Kidney epithelial cell (primary cell): Measurements from ENCODE around the gene ELAVL1. TPM values are rescaled to one million over a fixed set of nuclear protein-coding genes. Genes with fewer than 3 reads are reported as not detected.
"Not testable (repeated sequence)": the region's sequence is repeated elsewhere in the genome, so short reads cannot be mapped to it uniquely, and the experiment has no call there.

ENCODE experiments used
- DNase-seq: peaks from one replicate; pipeline ENCODE4 v3.0.0-alpha.2; 2010; ENCODE audit warnings: low read depth
- H3K27me3 ChIP-seq: 2 replicates; pipeline ENCODE4 v1.6.0; 2011; ENCODE audit warnings: low read length; ENCODE audit not compliant: control insufficient read depth, insufficient read depth
- H3K36me3 ChIP-seq: 2 replicates; pipeline ENCODE4 v1.5.1; 2011; ENCODE audit warnings: low read length; ENCODE audit not compliant: control insufficient read depth, insufficient read depth
- H3K4me3 ChIP-seq: 2 replicates; pipeline ENCODE4 v1.5.1; 2011; ENCODE audit warnings: low read depth, mild to moderate bottlenecking, control low read depth, low read length
- total RNA-seq: library from RNA; depleted of rRNA; stranded (reverse); fragments of >200 nt; gene quantifications from 2 replicates; pipeline ENCODE4 v1.2.3, GENCODE V29; 2015
- TF ChIP-seq, protein P1 (sequence below): IDR thresholded peaks from 2 replicates; pipeline ENCODE4 v1.5.1; 2011; ENCODE audit warnings: mild to moderate bottlenecking, moderate library complexity, low read length, control low read depth, inconsistent platforms; ENCODE audit not compliant: insufficient read depth, poor library complexity, severe bottlenecking

ELAVL1 gene
- total RNA-seq, 1 donor from 2014 or later = 65.9 TPM

DNA sequence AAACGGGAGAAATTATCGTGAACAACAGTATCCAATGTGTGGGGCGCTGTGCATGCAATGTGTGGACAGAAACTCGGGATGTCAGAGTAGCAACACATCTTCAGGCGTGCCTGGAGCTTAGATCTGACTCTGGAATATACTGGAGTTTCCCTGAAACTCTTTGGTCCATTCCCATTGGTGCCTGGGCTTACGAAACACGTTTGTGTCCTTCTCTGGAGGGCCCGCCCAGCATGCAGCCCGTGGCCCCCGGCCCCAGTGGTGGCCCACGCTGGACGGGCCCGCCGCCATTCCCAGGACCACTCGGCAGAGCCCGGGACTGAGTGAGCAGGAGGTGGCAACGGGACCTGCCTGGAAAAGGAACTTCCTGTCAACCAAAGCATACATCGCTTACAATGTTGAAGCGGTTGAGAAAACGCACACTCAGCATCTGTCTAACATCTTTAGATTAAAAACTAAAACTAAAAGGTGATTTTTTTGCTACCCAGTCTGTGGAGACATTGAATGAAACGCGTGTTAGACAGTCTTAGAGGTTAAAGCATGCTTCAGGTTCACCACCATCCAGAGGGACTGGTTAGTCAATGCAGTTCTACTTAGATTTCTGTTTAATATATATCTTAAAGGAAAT is 42.7 kb downstream of the ELAVL1 start:
- TF ChIP-seq, protein P1, sequence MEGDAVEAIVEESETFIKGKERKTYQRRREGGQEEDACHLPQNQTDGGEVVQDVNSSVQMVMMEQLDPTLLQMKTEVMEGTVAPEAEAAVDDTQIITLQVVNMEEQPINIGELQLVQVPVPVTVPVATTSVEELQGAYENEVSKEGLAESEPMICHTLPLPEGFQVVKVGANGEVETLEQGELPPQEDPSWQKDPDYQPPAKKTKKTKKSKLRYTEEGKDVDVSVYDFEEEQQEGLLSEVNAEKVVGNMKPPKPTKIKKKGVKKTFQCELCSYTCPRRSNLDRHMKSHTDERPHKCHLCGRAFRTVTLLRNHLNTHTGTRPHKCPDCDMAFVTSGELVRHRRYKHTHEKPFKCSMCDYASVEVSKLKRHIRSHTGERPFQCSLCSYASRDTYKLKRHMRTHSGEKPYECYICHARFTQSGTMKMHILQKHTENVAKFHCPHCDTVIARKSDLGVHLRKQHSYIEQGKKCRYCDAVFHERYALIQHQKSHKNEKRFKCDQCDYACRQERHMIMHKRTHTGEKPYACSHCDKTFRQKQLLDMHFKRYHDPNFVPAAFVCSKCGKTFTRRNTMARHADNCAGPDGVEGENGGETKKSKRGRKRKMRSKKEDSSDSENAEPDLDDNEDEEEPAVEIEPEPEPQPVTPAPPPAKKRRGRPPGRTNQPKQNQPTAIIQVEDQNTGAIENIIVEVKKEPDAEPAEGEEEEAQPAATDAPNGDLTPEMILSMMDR = no peak
- Histone ChIP-seq H3K36me3 (peaks cover 5% of the 10 kb centered on the region), H3K4me3 (no peak overlapping the region), H3K27me3 (no peaks in the 10 kb centered on the region)
- DNase-seq = no peak

DNA sequence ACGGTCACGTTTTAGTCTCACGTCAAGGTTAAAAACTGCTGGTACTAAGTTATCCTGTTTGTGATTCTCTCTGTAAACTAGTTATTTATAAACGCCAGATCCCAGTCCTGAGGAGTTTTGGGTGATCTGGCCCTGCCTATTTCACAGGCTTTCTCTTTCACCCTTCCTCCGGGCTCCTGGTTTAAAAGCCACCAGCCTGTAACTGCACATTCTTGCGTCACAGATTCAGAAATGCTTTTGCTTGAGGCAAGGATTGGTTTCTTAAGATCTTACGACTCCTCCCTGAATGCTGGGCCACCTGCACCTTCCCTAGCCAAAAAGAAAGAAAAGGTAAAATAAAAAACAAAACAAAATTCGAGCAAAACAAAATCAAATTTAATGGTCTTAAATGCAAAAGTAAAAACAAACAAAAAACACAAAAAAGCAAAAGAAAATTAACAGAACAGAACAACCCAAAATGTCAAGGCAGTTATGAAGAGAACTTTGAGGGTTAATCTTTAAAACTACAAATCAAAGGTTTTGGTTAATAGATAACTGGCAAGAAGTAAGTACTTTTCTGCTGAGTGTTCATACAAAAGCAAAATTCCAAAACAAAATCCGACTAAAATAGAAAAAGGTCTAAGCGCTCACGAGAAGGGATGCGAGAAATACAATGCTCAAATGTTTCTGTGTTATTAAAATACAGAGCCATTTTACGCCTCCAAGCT is 43.4 kb downstream of the ELAVL1 start:
- Histone ChIP-seq H3K27me3 (no peaks in the 10 kb centered on the region), H3K4me3 (no peak overlapping the region), H3K36me3 (peaks cover 3% of the 10 kb centered on the region)
- no peak for DNase-seq
- TF ChIP-seq, protein P1 = no peak

DNA sequence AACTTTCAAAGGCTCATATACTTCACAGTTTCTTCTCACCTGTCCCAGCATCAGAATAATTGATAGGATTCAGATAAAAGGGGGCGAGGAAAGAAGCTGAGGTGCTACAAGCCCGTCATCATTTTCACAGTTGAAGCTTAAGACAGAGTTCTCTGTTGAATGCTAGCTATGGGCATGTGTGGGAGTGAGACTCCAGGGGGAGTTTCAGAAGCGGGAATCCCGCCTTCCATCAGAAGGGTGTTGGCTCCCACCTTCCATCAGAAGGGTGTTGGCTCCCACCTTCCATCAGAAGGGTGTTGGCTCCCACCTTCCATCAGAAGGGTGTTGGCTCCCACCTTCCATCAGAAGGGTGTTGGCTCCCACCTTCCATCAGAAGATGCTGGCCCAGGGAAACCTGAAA is 44.4 kb downstream of the ELAVL1 start:
- H3K4me3 ChIP-seq, H3K27me3 ChIP-seq, H3K36me3 ChIP-seq, DNase-seq: not testable (repeated sequence)

DNA sequence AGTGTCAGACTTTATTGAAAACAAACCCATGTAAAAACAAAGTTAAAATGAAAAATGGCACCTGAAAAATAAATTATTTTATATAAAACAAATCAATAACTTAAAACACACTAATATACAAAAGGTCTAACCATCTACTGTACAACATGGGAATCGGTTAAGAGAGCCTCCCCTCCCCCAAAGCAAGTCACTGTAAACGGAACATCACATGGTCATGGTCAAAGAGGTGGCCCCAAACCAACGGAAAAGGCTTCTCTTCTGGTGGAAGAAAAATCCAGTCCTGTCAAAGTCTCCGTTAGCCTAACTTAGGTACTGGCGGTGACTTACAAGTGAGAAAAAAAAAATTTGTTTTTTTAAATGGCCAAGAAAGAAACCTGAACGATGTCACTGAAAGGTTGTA is 46.2 kb downstream of the ELAVL1 start:
- H3K4me3 ChIP-seq = no peak overlapping the region
- H3K36me3 ChIP-seq = peaks cover 3% of the 10 kb centered on the region
- TF ChIP-seq, protein P1 = no peak
- DNase-seq = no peak
- H3K27me3 ChIP-seq = no peaks in the 10 kb centered on the region

DNA sequence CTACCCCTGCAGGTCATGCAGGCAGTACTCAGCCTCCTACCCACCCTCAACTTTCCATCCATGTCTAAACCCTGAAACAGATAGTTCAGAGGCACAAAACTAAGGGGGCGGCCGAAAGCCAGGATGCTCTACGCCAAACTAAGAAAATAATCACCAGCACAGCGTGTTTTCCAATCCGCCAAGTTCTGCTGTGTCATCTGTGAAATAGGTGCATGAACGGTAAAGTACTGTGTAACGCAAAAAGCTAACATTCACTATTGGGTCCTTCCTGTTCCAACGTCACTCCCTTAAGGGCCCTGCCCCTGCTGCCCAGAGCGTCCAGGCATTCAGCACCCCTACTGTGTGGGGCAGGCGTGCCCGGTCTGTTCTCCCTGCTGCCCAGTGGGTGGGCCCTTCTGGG is 49.7 kb downstream of the ELAVL1 start:
- H3K27me3 ChIP-seq = no peaks in the 10 kb centered on the region
- no peak overlapping the region for H3K4me3 ChIP-seq
- no peaks in the 10 kb centered on the region for H3K36me3 ChIP-seq
- no peak for DNase-seq
- TF ChIP-seq, protein P1 = no peak

DNA sequence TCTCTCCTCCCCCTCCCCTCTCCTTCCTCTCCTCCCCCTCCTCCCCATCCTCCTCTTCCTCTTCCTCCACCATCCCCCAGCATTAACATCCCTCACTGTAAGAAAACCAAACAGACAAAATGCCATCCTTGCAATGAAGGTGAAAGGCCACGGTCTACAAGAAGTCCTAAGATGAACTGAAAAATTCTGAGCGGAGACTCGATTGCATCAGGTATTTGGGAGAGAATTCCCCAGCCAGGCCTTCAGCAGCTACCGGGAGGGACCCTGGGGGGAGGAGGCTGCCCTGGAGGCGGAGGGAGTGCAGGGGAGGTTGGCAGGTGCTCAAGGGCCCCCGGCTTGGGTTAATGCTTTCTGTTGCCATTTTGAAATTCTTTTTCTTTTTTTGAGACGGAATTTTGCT is 51.9 kb downstream of the ELAVL1 start:
- Histone ChIP-seq H3K36me3 (no peaks in the 10 kb centered on the region), H3K4me3 (no peak overlapping the region), H3K27me3 (no peaks in the 10 kb centered on the region)
- TF ChIP-seq, protein P1 = no peak
- no peak for DNase-seq
